Right cardiac atrium (tissue), 5 donors: ENCODE results near the gene CEMIP2. TPM values are rescaled to one million over a fixed set of nuclear protein-coding genes. Genes with fewer than 3 reads are reported as not detected.
A peak's percentile ranks its signal among the peaks of the same experiment; 100 is the strongest.

ENCODE experiments used
- ATAC-seq, 2 donors: fragments of 200-7000 bp; cut with Tn5 transposase; one replicate each; pipeline versions ENCODE4 v1.8.0 to v1.9.1; 2020; ENCODE audit warnings: moderate library complexity in 2 of 2, mild to moderate bottlenecking in 1 of 2
- DNase-seq, 3 donors: peaks; one replicate each; pipeline ENCODE4 v3.0.0-alpha.2; 2020
- H3K27ac ChIP-seq: one replicate; pipeline ENCODE4 v1.5.1; 2013; ENCODE audit warnings: mild to moderate bottlenecking, low read length, control low read depth, moderate library complexity
- H3K27me3 ChIP-seq: one replicate; pipeline ENCODE4 v1.6.1; 2013; ENCODE audit not compliant: control insufficient read depth, insufficient read depth
- H3K4me1 ChIP-seq: one replicate; pipeline ENCODE4 v1.6.1; 2013; ENCODE audit warnings: low read length; ENCODE audit not compliant: control insufficient read depth, insufficient read depth
- H3K4me3 ChIP-seq: one replicate; pipeline ENCODE4 v1.5.1; 2013; ENCODE audit warnings: low read length, control low read depth
- H3K9me3 ChIP-seq: one replicate; pipeline ENCODE4 v1.6.1; 2013; ENCODE audit warnings: low read length; ENCODE audit not compliant: control insufficient read depth
- WGBS: extraction: QIAGEN DNeasy Blood & Tissue Kit; methylation state at CpG from one replicate; pipeline ENCODE4 v1.1.7; 2013; 5-methylcytosine and 5-hydroxymethylcytosine counted together
- intact Hi-C, 4 donors: fragments of 100-400 bp; cut with DNase I; formaldehyde crosslinking; loops; one replicate each; pipeline versions ENCODE4 v1.11.0 to v1.14.0; 2022 to 2023
- polyA plus RNA-seq: library from polyadenylated mRNA; stranded (reverse); fragments of 200-250 nt; gene quantifications from one replicate; pipeline ENCODE4 v1.2.3, GENCODE V29; 2013
- total RNA-seq, 4 donors: library from RNA; stranded (reverse); fragmentation: NEBNext Ultra II Directional; extraction: Animal tissue kit (Norgen Biotek cat#: 25700); gene quantifications; one replicate each; pipeline ENCODE4 v1.2.1, GENCODE V29; 2021
- donor health status: healthy with polysubstance abuse.
- donor health status: DM: no; HTN: yes; CAD: no.
- donor health status: DM: no; HTN: no; CAD: no.
- donor health status: DM: no; HTN: yes; CAD: no; lungs with severe emphysema.
- donor health status: DM: yes; HTN: yes; CAD: no.

The CEMIP2 gene
- total and polyA plus RNA-seq, 5 donors = 12.1 to 66.9 (median 39.9) TPM

DNA sequence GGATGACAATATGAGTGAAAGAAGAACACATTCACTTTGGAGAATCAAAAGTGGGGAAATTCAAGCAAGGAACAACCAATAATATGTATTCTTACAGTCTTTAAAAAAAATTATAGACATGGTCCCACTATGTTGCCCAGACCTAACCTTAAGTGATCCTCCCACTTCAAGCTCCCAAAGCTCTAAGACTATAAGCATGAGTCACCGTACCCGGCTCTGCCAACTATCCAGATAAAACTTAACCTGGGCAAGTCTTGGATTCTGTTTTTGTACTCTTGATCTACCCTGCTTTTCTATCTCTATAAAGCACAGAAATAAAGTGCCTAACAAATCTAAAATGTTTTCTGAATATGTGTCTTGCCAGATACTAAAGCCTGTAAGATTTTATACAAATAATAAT lies 30.9 kb downstream of the CEMIP2 start:
- H3K4me1 ChIP-seq = no peaks in the 10 kb centered on the region
- no peak overlapping the region for H3K27ac ChIP-seq
- H3K27me3 ChIP-seq = no peaks in the 10 kb centered on the region
- 85% methylated on average over 2 of the region's 2 CpGs for WGBS
- intact Hi-C loops = no loop called here
- H3K9me3 ChIP-seq = no peaks in the 10 kb centered on the region
- no peak for DNase-seq
- ATAC-seq = peak in 1 of 2 donors; percentile 51
- no peak overlapping the region for H3K4me3 ChIP-seq

DNA sequence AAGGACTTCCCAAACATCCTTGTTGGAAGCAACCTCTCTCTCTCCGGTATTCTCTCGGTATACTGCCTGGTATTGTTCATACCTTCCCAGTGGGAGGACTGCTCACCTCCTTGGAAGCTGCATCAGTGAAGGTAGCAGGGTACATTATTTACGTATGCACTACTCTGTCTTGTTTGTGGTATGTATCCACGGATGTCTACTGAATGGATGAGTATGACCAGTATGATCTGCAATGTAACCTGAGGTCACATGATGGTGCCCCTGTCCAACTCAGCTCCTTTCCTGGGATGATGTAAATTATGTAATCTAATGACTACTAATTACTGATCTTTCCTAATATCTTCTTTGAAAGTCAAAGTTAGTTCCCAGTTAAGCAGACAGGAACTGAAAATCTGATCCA lies 32.1 kb downstream of the CEMIP2 start:
- intact Hi-C loops = no loop called here
- WGBS = 96% methylated on average over 4 of the region's 4 CpGs
- no peak for ATAC-seq
- H3K9me3 ChIP-seq = no peaks in the 10 kb centered on the region
- H3K4me3 ChIP-seq = no peak overlapping the region
- no peak overlapping the region for H3K27ac ChIP-seq
- H3K4me1 ChIP-seq = no peaks in the 10 kb centered on the region
- H3K27me3 ChIP-seq = no peaks in the 10 kb centered on the region
- DNase-seq = no peak

DNA sequence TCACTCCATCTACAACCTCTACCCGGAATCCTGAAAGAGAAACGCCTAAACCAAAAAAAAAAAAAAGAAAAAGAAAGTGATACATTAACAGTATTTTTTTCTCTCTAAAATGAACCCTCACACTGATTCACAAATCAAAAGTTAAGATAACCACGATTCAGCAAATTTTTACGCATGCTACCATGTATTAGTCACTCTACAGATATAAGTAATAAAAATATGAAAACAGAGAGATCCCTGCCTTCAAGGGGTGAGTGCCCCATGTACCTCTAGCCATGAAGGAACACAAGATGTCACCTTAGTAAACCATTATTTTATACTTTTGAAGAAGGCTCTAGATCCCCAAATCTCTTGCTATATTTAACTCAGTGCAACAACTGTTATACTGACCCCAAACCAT lies 33.4 kb downstream of the CEMIP2 start:
- Histone ChIP-seq H3K27ac (no peak overlapping the region), H3K27me3 (no peaks in the 10 kb centered on the region), H3K4me3 (no peak overlapping the region), H3K9me3 (no peaks in the 10 kb centered on the region), H3K4me1 (no peaks in the 10 kb centered on the region)
- ATAC-seq = no peak
- intact Hi-C loops = no loop called here
- no peak for DNase-seq
- WGBS = 90% methylated on average over 4 of the region's 4 CpGs

DNA sequence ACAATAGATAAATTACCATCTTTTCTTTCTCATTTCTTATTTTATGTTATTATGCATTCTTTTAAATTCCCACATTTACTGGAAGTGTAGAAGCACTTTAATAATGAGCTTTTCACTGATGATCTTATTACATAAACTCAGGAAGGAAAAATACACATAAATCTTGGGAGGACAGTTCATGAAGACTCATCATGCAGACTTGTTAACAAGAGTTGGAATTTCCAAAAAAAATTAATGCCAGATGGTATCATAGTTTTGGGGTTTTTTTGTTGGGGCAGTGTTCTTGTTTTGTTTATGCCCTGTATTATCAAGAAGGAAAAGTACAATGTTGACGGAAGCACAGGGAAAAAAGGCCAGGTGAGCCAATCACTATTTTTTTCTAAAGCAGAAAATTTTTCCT lies 35.1 kb downstream of the CEMIP2 start:
- Histone ChIP-seq H3K4me3 (no peak overlapping the region), H3K4me1 (no peaks in the 10 kb centered on the region), H3K9me3 (no peaks in the 10 kb centered on the region), H3K27ac (no peak overlapping the region), H3K27me3 (no peaks in the 10 kb centered on the region)
- intact Hi-C loops = no loop called here
- ATAC-seq (no peak), DNase-seq (no peak)
- 56% methylated on average over 1 of the region's 1 CpG for WGBS

DNA sequence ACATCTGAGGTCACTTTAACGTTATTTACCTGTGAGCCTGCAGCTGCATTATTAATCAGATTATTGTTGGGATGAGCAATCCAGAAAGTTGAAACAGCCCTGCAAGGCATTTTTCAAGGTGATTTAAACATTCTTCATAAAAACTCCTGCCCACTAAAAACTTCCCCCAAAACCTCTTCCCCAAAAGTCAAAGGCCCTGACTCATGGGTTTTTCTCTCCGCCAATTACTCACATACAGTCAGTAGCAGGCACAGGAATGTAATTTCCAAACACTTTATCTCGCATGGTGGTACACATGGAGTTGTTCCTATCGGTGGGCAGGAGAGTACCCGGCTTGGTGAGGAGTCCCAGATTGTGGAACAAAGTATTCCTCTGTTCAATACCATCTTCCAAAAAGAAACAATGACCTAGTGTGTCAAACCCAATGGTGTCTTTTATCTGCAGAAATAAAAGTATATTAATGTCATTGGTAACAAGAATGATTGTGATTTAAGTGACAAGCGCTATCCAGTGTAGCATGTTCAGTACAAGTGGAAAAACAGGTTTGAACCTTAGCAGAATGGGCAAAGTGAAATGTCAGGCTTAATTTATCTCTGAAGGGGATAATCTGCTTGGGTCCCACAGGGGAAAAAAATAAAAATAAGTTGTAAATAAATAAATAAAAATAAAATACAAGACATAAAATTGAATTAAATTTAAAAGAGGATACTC lies 38.3 kb downstream of the CEMIP2 start:
- Histone ChIP-seq H3K27ac (no peak overlapping the region), H3K27me3 (no peaks in the 10 kb centered on the region), H3K4me1 (no peaks in the 10 kb centered on the region), H3K4me3 (no peak overlapping the region), H3K9me3 (no peaks in the 10 kb centered on the region)
- DNase-seq = no peak
- 88% methylated on average over 6 of the region's 6 CpGs for WGBS
- intact Hi-C loops = no loop called here
- ATAC-seq = no peak

DNA sequence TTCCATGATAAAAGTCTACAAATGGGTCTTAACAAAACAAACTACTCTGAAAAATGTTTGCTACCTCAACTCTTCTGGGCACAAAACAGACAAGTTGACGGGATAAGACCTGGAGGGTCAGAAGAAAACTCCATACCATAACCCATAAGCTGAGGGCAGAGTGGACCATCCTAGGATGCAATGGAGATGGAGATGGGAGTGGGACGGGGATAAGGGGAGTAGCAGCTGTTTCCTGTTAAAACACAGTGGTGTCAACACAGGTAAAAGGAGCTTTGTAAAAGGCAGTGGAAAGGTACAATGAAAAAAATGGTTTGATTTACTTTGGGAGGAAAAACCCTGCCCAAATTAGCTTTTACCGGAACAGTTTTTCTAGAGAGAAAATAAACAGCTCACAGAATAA lies 41.6 kb downstream of the CEMIP2 start:
- intact Hi-C loops = no loop called here
- 77% methylated on average over 3 of the region's 3 CpGs for WGBS

DNA sequence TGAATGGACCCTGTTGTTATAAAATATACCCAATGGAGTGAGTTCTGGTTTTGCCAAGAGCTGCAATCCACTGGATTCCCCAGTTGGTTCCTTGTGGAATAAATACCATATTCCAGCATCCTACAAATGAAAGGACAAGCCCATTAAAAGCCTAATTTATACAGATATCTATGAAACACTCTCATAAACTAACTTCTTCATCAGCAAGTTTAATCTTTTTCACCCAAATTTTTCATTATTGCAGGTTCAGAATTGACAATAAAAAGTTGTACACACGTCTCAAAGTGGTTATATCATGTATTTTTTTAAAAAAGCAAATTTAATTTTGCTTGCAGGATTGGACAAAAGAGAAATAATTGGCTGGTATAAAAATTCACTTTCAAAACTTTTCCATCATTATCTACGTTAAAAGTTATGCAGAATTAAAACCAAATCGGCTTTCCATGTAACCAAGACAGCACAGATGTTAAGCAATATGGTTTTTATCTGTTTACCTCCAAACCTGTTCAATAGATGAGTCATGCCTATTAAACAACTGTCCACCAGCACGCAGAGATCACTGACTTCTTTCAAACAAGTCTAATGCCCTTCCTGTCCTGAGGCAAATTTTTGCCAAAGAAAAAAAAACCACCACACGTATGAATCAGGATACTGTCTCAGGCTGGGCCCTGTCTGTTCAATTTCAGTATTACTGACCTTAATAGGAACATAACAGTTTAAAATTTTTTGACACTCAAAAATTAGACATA lies 42.5 kb downstream of the CEMIP2 start:
- WGBS = 65% methylated on average over 5 of the region's 5 CpGs
- H3K27me3 ChIP-seq = no peaks in the 10 kb centered on the region
- no peaks in the 10 kb centered on the region for H3K9me3 ChIP-seq
- H3K4me1 ChIP-seq = no peaks in the 10 kb centered on the region
- ATAC-seq (peak in 1 of 2 donors; percentile 43), DNase-seq (no peak)
- intact Hi-C loops = no loop called here
- H3K4me3 ChIP-seq = no peak overlapping the region
- no peak overlapping the region for H3K27ac ChIP-seq

More for the DNA sequence above, 41.6 kb downstream of the CEMIP2 start:
- DNase-seq (no peak), ATAC-seq (no peak)
- Histone ChIP-seq H3K4me3 (no peak overlapping the region), H3K27me3 (no peaks in the 10 kb centered on the region), H3K4me1 (no peaks in the 10 kb centered on the region), H3K9me3 (no peaks in the 10 kb centered on the region), H3K27ac (no peak overlapping the region)

DNA sequence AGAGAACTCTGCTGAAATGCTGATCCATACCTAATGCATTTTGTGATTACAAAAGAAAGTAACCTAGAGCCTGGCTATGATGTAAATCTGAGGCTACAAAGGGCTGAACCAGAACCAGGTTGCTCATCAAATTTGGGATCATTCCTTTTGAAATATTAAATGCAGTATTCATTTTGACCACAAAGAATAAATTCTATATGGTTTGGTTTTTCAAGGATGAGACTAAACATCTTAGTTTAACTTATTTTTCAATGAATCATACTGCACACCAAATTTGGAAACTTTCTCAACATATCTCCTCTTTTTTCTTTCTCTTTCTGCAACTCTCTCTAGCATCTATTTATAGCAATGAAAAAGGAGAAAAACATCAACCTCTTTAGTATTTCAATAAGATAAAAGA lies 46.5 kb downstream of the CEMIP2 start:
- intact Hi-C loops = no loop called here
- DNase-seq (no peak), ATAC-seq (no peak)
- H3K27me3 ChIP-seq = no peaks in the 10 kb centered on the region
- no peaks in the 10 kb centered on the region for H3K4me1 ChIP-seq
- H3K4me3 ChIP-seq = no peak overlapping the region
- no peak overlapping the region for H3K27ac ChIP-seq
- H3K9me3 ChIP-seq = no peaks in the 10 kb centered on the region

DNA sequence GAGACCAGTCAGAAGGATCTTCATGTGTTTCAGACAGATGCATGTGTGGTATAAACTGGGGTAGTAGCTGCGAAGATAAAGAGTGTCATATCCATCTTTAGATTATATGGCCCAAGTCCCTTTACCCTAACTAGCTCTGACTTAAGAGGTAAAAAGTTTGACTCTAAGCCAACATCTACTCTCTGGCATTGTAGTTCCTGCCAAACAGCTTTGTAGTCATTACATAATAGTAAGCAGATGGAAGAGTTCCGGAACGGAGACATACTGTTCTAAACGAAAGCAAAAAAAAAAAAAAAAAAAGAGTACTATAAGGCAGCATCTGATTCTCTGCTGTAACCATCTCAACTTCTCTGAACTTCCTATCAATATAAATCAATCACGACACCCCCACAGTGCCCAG lies 48.8 kb downstream of the CEMIP2 start:
- ATAC-seq = peak; percentile 46 to 57
- H3K4me3 ChIP-seq = no peak overlapping the region
- WGBS = 68% methylated on average over 5 of the region's 5 CpGs
- H3K4me1 ChIP-seq = no peaks in the 10 kb centered on the region
- no peaks in the 10 kb centered on the region for H3K27me3 ChIP-seq
- no peak for DNase-seq
- no peaks in the 10 kb centered on the region for H3K9me3 ChIP-seq
- intact Hi-C loops = loop anchor here in 1 of 4 donors (10.0 kb wide), 1 partner anchor 45 kb away; the partner anchor contains the start of gene CEMIP2
- no peak overlapping the region for H3K27ac ChIP-seq

DNA sequence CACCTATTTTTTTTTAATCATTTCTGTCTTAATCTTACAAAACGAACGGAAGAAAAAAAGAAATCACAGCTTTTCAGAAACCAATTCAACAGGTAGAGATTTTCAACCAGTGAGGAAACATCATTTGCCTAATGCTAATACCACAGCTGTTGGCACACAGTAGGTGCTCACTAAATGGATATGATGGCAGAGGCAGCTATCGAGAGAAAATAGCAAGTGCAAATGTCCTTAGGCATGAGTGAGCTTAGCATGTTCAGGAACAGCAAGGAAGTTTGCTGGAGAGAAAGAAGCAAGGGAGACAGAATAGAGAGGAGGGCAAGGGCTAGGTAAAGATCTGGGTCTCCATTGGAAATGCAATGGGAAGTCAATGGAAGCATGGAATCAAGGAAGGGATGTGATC lies 49.2 kb downstream of the CEMIP2 start:
- ATAC-seq = no peak
- no peak overlapping the region for H3K4me3 ChIP-seq
- intact Hi-C loops = loop anchor here in 1 of 4 donors (10.0 kb wide), 1 partner anchor 46 kb away; the partner anchor contains the start of gene CEMIP2

DNA sequence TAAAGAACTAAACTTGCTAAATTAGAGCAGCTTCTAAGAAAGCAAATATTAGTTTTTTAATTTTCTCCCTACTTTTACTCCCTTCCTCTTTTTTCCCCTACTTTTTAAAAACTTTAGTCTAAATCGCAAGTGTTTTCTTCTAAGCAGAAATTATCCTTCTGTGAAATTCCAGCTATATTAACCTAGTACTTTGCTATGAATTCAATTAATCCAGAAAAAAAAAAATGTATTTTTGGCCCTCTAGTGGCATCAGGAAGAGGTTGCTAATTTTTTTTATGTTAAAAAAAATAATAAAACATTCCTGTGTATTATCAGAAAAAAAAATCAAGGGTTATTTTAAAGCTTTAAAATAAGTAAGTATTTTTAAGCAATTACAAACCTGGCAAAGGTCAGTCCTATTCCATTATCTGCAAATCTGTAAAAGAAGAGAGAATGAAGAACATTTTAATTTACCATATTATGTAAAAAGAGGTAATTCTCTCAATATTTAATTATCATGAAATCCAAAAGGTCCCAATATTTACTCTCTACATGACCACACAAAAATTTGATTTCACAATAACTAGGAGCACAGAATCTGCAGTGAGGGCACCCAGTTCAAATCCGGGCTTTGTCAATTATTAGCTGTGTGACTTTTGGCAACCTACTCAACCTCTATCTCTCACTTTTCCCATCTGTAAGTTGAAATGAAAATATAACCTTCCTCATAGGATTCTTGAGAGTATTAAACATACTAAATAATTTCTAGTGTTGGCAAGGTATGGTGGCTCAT lies 52.0 kb downstream of the CEMIP2 start:
- DNase-seq (no peak), ATAC-seq (no peak)
- Histone ChIP-seq H3K27ac (no peak overlapping the region), H3K27me3 (no peaks in the 10 kb centered on the region), H3K9me3 (no peaks in the 10 kb centered on the region), H3K4me1 (no peaks in the 10 kb centered on the region), H3K4me3 (no peak overlapping the region)
- intact Hi-C loops = loop anchor here in 1 of 4 donors (10.0 kb wide), 1 partner anchor 48 kb away; the partner anchor contains the start of gene CEMIP2
- 88% methylated on average over 2 of the region's 2 CpGs for WGBS

More for the DNA sequence above, 49.2 kb downstream of the CEMIP2 start:
- DNase-seq = no peak
- Histone ChIP-seq H3K4me1 (no peaks in the 10 kb centered on the region), H3K9me3 (no peaks in the 10 kb centered on the region), H3K27ac (no peak overlapping the region), H3K27me3 (no peaks in the 10 kb centered on the region)
- 95% methylated on average over 3 of the region's 3 CpGs for WGBS
